Measurements from ENCODE around the gene SLC18A2. TPM values are rescaled to one million over a fixed set of nuclear protein-coding genes. Genes with fewer than 3 reads are reported as not detected.

Gene SLC18A2
- total RNA-seq, 1 experiment from 2014 or later: not detected

GRCh38 chr10:117259279-117259678, 18.4 kb downstream of the SLC18A2 start:
- Histone ChIP-seq H3K27ac (ENCODE audit: low read length) (no peak overlapping the region), H3K36me3 (ENCODE audit: control insufficient read depth, insufficient read depth, low read length) (no peaks in the 10 kb centered on the region), H3K4me3 (ENCODE audit: low read depth in 2 of 2, low read length in 2 of 2) (no peak overlapping the region), H3K27me3 (ENCODE audit: control insufficient read depth, insufficient read depth, low read length) (peaks cover 24% of the 10 kb centered on the region), H3K9me3 (ENCODE audit: control insufficient read depth, insufficient read depth, low read depth, low read length) (no peaks in the 10 kb centered on the region), H3K4me1 (ENCODE audit: control insufficient read depth, insufficient read depth, low read length) (no peaks in the 10 kb centered on the region)
- intact Hi-C loops (cut with micrococcal nuclease; ENCODE audit: unreplicated experiment) (no loop called here), in situ Hi-C loops (cut with HindIII; ENCODE audit: low pct_unique_long_range_greater_than_20kb, low sequenced_read_pairs) (no loop called here)
- ChIA-PET POLR2A (no interaction called here), CTCF (no interaction called here)
- DNase-seq (ENCODE audit: low read depth, low spot score) (no peak), ATAC-seq (no peak)
- no peak for TF ChIP-seq SIN3A (IDR thresholded peaks at IDR 0.05; ENCODE audit: borderline replicate concordance, insufficient read depth, low read depth, low read length)
- TF ChIP-seq CTCF (IDR thresholded peaks at IDR 0.05): no peak
- TF ChIP-seq TCF7L2 (IDR thresholded peaks at IDR 0.05; ENCODE audit: low read depth, low read length): no peak
- no peak for TF ChIP-seq POLR2AphosphoS5 (IDR thresholded peaks at IDR 0.05; ENCODE audit: low read depth, low read length)
- TF ChIP-seq REST (IDR thresholded peaks at IDR 0.05; ENCODE audit: insufficient read depth in 1 of 2, low read depth in 2 of 2, low read length in 1 of 2): no peak
- BruUV-seq (replicated peaks): no TSS peak

- ChIA-PET CTCF (no interaction called here), POLR2A (no interaction called here)
- Histone ChIP-seq H3K4me1 (ENCODE audit: control insufficient read depth, insufficient read depth, low read length) (no peaks in the 10 kb centered on the region), H3K9me3 (ENCODE audit: control insufficient read depth, insufficient read depth, low read depth, low read length) (no peaks in the 10 kb centered on the region), H3K27me3 (ENCODE audit: control insufficient read depth, insufficient read depth, low read length) (peaks cover 24% of the 10 kb centered on the region), H3K4me3 (ENCODE audit: low read depth in 2 of 2, low read length in 2 of 2) (no peak overlapping the region), H3K36me3 (ENCODE audit: control insufficient read depth, insufficient read depth, low read length) (no peaks in the 10 kb centered on the region), H3K27ac (ENCODE audit: low read length) (no peak overlapping the region)
- BruUV-seq (replicated peaks): no TSS peak
- ATAC-seq (no peak), DNase-seq (ENCODE audit: low read depth, low spot score) (no peak)
- TF ChIP-seq CTCF (IDR thresholded peaks at IDR 0.05) (no peak), SIN3A (IDR thresholded peaks at IDR 0.05; ENCODE audit: borderline replicate concordance, insufficient read depth, low read depth, low read length) (no peak), POLR2AphosphoS5 (IDR thresholded peaks at IDR 0.05; ENCODE audit: low read depth, low read length) (no peak), TCF7L2 (IDR thresholded peaks at IDR 0.05; ENCODE audit: low read depth, low read length) (no peak)
- in situ Hi-C loops (cut with HindIII; ENCODE audit: low pct_unique_long_range_greater_than_20kb, low sequenced_read_pairs) (no loop called here), intact Hi-C loops (cut with micrococcal nuclease; ENCODE audit: unreplicated experiment) (no loop called here)
These were observed 19.2 kb downstream of the SLC18A2 start for GRCh38 chr10:117260084-117260483.
